Spleen (tissue), 7 donors: ENCODE results near the gene PBX1.

Experiments
- POLR2A ChIP-seq, 3 donors: fragments of 450-650 bp; IDR thresholded peaks; one replicate each; pipeline ENCODE4 v1.5.1; 2017; ENCODE audit warnings: antibody characterized with exemption in 3 of 3, mild to moderate bottlenecking in 1 of 3
- TF ChIP-seq, protein P1 (sequence below), 11 experiments: fragments of 200-600 bp in 7 of 11; fragments of 450-650 bp in 4 of 11; sonication (generic) in 4 of 11; IDR thresholded peaks in 8 of 11; conservative IDR thresholded peaks in 3 of 11; 1 replicate in 7 of 11; 2 replicates in 4 of 11; pipeline versions ENCODE4 v1.4.0 to v1.8.0; 2016 to 2021; ENCODE audit warnings: antibody characterized with exemption in 11 of 11, inconsistent platforms in 4 of 11, mild to moderate bottlenecking in 1 of 11
- donor health status: DM: no; HTN: no; CAD: no; lungs with moderate emphysema.
- donor health status: DM: no; HTN: no; CAD: no.
- donor health status: DM: no; HTN: no; CAD: no.

DNA sequence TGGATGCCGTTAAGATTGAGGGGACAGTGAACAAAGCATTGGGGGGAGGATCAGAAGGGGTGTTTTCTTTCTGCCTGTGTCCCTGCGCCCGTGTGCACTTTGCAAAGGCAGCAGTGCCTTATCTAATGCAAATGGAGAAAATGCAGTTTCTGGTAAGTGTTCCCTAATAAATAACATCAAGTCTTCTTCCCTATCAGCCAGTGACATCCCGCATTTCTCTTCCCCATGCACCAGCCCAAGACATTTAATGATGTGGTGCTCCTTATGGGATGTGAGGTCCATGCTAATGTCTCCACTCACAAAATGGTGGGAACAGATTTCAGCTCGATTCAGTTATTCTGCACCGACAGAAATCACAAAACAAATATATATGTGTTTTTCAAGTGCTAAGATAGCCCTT, 111.8 kb downstream of the PBX1 start:
- TF ChIP-seq, protein P1, sequence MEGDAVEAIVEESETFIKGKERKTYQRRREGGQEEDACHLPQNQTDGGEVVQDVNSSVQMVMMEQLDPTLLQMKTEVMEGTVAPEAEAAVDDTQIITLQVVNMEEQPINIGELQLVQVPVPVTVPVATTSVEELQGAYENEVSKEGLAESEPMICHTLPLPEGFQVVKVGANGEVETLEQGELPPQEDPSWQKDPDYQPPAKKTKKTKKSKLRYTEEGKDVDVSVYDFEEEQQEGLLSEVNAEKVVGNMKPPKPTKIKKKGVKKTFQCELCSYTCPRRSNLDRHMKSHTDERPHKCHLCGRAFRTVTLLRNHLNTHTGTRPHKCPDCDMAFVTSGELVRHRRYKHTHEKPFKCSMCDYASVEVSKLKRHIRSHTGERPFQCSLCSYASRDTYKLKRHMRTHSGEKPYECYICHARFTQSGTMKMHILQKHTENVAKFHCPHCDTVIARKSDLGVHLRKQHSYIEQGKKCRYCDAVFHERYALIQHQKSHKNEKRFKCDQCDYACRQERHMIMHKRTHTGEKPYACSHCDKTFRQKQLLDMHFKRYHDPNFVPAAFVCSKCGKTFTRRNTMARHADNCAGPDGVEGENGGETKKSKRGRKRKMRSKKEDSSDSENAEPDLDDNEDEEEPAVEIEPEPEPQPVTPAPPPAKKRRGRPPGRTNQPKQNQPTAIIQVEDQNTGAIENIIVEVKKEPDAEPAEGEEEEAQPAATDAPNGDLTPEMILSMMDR (IDR thresholded peaks at IDR 0.05 in 8 of 11, conservative IDR thresholded peaks at IDR 0.05 in 3 of 11), result no peak
- no peak for TF ChIP-seq POLR2A (IDR thresholded peaks at IDR 0.05)
